GM12801 (cell line): Measurements from ENCODE around the gene MAGI1.

Source experiments
- TF ChIP-seq, protein P1 (sequence below): IDR thresholded peaks from one replicate; pipeline ENCODE4 v1.5.1; 2011; ENCODE audit warnings: control low read depth; ENCODE audit not compliant: insufficient read length; ENCODE audit errors: extremely low read depth

Gene MAGI1

DNA sequence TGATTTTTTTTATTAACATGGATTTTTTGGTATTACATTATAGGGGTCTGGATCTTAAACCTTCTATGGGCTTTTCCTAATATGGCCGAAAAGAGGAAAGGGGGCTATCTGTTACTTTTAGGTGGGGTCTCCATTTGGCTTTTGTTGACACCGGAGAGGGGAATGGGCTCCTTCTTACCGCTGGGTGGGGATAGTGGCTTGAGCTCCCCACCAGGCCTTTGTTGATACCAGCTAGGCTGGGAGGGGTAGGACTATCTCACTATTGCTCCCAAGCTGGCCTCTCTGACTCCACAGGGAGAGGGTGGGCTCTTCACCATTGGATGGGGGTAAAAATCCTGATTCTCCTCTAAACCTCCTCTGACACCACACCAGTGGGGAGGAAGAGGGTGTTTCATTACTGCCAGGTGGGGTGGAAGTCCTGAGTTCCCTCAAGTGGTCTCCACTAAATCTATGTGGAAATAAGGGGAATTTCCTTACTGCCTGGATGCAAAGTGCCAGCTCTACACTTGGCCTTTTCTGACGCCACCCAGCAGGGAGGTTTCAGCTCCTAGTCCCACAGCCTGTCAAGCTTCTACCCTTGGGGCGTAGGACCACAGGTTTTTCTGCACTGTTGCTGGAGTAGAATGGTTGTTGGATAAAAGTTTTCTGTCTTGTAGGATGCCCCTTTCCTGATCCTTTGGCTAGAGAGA is 572.3 kb downstream of the MAGI1 start:
- TF ChIP-seq, protein P1, sequence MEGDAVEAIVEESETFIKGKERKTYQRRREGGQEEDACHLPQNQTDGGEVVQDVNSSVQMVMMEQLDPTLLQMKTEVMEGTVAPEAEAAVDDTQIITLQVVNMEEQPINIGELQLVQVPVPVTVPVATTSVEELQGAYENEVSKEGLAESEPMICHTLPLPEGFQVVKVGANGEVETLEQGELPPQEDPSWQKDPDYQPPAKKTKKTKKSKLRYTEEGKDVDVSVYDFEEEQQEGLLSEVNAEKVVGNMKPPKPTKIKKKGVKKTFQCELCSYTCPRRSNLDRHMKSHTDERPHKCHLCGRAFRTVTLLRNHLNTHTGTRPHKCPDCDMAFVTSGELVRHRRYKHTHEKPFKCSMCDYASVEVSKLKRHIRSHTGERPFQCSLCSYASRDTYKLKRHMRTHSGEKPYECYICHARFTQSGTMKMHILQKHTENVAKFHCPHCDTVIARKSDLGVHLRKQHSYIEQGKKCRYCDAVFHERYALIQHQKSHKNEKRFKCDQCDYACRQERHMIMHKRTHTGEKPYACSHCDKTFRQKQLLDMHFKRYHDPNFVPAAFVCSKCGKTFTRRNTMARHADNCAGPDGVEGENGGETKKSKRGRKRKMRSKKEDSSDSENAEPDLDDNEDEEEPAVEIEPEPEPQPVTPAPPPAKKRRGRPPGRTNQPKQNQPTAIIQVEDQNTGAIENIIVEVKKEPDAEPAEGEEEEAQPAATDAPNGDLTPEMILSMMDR, result no peak

DNA sequence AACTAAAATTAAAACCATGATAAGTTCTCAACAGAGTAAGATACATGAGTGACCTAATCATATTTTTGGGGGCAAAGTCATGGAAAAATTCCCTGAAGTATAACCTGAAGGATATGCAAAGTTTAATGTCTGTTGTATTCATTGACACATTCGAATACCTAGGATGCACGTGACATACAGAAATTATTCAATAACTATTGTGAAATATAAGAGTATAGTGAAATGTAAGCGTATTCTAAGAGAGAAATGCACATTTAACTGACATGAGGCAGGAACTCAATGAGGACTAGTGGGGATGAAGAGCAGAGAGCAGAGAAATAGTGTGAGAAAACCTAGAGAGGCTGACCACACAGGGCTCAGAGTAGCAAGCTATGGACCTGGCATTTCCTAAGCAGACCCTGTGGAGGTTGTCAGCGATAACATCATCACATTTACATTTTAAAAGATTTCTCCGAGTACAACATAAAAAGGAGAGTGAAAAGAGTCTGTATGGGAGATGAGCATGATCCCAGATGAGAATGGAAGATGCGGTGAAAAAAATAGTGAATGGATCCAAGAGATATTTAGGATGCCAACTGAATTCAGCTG is 588.8 kb downstream of the MAGI1 start:
- TF ChIP-seq, protein P1, result no peak

DNA sequence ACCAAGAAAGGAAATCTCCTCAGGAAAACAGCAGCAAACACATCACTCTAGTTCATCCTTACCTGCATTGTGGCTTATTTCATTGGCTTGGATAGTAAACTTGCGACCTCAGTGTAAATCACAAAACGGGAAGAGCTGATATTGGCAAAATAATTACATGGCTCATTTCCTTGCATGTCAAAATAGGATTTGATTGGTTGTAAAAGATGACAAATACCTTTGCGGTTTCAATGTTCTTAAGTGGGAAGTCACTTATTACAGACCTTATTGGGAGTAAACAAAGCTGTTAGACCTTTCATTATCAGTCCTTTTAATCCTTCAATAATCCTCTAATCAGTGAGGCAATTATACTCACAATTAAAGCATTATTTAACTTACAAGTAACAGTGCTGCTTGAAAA is 590.6 kb downstream of the MAGI1 start:
- TF ChIP-seq, protein P1, result no peak

DNA sequence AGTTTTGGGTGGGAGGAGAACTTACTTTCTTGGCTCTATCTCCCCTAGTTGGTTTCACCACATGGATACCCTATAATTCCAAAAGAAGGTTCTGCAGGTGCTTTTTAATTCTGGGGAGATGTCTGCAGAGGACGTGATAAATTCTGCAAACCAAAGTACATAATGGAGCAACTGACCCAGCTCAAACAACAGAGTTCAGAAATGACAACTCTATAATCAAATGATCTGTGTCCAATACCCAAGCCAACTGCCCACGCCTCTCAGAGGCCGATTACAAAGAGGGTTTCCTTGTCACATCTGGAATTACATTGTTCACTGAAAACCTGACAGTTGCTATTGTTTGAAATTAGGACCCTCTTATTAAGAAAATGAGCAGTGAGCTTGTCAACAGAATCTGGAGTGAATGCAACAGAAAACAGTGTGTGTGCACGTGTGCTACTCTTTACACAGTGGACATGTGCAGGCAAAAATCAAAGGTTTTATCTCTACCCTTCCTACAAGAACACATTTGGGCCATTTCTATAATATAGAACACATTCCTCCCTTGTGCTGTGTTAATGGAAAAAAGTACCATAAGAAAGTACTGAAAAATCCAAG is 593.0 kb downstream of the MAGI1 start:
- TF ChIP-seq, protein P1, result no peak

DNA sequence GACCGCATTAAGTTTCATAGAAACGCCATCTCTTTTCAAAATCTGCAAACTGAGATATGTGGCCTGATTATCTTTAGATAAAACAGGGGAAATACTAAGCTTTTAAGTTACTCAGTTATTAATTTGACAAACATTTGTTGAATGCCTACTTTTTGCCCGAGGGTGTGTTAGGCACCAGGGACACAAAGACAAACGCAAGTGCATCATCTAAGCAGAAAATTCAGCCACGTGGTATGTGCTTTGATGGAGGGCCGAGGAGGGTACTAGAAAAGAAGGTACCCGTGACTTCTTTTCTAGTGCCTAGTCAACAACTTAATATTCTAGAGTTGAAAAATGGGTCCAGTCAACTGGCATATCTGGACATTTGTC is 594.3 kb downstream of the MAGI1 start:
- TF ChIP-seq, protein P1, result no peak

DNA sequence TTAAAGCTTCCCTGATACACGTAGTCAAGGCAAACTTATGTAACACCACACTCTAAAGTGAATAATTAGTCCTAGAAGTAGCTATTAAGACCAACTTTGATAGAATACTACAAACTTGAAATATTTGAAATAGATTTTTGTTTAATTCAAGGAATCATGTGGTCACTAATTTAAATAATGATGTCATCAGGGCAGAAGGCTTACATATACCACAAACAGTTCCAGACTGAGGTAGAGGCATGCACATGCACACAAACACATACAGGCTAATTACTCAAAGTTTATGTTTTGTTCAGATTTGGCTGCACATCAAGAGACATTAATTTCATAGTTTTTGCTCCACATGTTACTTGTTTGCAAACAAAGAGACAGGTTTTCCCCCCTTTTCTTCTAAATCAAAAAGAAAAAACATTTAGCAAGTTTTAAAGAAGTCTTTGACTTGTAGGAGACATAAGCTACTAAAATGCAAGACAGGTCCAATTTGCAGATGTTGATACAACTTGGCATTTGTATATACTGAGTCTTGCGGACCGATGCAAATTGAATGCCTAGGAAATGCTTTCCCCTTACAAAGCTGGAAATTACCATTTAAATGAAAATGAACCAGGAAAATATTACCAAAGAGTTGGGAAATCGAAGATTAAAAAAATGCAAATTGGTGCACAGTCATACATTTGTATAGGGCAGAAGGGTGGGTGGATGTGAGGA is 594.8 kb downstream of the MAGI1 start:
- TF ChIP-seq, protein P1, result no peak

DNA sequence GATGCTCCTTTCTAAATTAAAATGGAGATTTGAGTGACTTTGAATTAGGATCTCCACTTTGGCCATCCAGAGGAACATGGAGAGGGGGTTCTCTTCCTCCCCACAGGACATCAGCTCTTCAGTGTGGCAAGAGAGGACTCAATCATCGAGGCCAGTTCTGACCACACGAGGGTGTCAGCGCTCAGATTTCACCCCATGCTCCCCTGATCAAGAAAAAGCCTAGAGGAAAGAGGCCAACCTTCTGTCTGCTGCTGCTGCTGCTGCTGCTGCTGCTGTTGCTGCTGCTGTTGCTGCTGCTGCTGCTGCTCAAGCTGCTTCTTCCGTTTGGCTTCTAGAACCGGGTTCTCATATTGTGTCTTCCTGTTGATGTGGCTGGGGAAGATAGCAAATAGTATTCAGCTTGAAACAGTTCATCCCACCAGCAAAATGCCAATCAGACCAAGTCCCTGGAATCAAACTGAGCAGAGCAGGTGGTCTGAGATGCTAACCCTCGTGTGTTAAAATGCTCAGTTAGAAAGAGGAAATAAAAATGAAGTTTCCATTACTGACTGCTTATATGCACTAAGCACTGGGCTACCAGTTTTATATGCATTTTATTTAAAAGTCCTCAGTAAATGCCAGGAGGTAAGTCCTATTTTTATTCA is 599.0 kb downstream of the MAGI1 start:
- TF ChIP-seq, protein P1, result no peak
